NT2/D1 (cell line): ENCODE data around the gene ERICH6.

Experiments used
- DNase-seq: peaks from one replicate; pipeline ENCODE4 v3.0.0-alpha.2; 2011; ENCODE audit warnings: low read depth, low spot score
- H3K27me3 ChIP-seq: 2 replicates; pipeline ENCODE4 v1.6.0; 2011; ENCODE audit warnings: mild to moderate bottlenecking; ENCODE audit not compliant: insufficient read length, insufficient read depth
- H3K36me3 ChIP-seq: 2 replicates; pipeline ENCODE4 v1.6.1; 2011; ENCODE audit warnings: mild to moderate bottlenecking, low read length, mixed read lengths; ENCODE audit not compliant: insufficient read depth, insufficient read length
- H3K4me1 ChIP-seq: 2 replicates; pipeline ENCODE4 v1.5.1; 2011; ENCODE audit not compliant: insufficient read depth, insufficient read length
- H3K4me3 ChIP-seq: 2 replicates; pipeline ENCODE4 v1.5.1; 2011; ENCODE audit warnings: low read depth; ENCODE audit not compliant: insufficient read length
- H3K9ac ChIP-seq: 2 replicates; pipeline ENCODE4 v1.6.0; 2011; ENCODE audit warnings: low read depth; ENCODE audit not compliant: insufficient read length
- H3K9me3 ChIP-seq: 2 replicates; pipeline ENCODE4 v1.5.1; 2011; ENCODE audit warnings: mild to moderate bottlenecking, low read length; ENCODE audit not compliant: insufficient read depth
- SUZ12 ChIP-seq: IDR thresholded peaks from 2 replicates; pipeline ENCODE4 v1.6.1; 2011; ENCODE audit not compliant: insufficient read length, insufficient read depth; ENCODE audit errors: extremely low read depth
- YY1 ChIP-seq: IDR thresholded peaks from 2 replicates; pipeline ENCODE4 v1.6.1; 2011; ENCODE audit not compliant: insufficient read length, insufficient read depth
- ZNF274 ChIP-seq: IDR thresholded peaks from 2 replicates; pipeline ENCODE4 v1.6.1; 2011; ENCODE audit warnings: mild to moderate bottlenecking, low read depth, low read length

ERICH6 gene

DNA sequence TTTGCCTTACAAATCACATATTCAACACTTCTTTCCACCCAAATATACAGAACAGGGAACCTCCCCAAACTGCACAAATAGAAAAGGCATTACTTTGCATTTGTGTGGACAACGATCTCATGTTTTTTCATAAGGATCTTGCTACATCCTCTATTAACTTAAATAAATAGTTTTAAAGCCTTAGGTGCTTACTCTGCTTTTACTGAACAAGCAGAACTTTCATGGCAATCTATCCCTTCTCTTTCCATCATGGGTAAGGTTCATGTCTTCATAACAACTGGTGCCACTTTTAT, 41.1 kb upstream of the ERICH6 start:
- Histone ChIP-seq H3K36me3 (peaks cover 30% of the 10 kb centered on the region), H3K4me1 (no peaks in the 10 kb centered on the region), H3K27me3 (no peaks in the 10 kb centered on the region), H3K9me3 (no peaks in the 10 kb centered on the region), H3K4me3 (no peak overlapping the region), H3K9ac (no peak overlapping the region)
- TF ChIP-seq ZNF274: no peak
- no peak for TF ChIP-seq YY1
- TF ChIP-seq SUZ12: no peak
- no peak for DNase-seq

DNA sequence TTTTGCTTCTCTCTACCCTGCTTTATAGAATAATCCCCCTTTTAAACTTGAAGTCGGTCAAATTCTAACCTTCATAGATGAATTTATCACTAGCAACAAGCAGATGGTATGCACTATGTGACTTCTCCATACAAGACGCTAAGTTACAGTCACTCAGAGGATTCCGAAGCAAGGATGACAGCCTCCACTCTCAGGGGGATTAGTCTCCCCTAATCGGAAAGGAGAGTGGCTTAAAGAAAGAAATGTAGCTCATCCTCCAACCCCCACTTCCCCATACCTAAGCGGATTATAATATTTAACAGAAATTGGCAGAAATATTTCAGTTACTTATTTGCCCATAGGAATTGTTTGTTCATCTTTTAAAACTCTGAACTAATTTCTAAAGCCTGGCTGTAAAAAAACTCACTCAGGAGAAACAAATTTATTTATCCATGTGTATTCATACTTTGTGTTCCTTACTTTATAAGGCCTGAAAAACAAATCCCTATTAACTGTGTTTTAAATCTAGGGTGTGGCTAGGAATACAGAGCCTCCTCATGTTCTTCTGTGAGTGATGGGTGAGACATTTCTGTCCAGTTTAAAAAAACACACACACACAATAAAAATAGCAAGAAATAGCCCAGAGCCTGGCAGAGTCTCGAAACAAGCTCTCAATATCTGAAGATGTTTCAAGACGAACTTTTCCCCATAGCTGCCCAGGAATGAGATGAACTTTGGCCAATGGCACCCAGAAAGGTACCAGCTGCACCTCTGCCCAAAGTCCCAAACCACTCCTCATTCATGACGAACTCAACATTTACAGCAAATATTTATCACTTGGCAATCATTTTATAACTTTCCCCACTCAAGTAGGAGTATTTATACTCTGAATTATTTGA, 40.6 kb upstream of the ERICH6 start:
- H3K4me3 ChIP-seq: no peak overlapping the region
- no peaks in the 10 kb centered on the region for H3K4me1 ChIP-seq
- H3K9ac ChIP-seq: no peak overlapping the region
- TF ChIP-seq SUZ12 (no peak), ZNF274 (no peak), YY1 (no peak)
- no peak for DNase-seq
- H3K36me3 ChIP-seq: peaks cover 25% of the 10 kb centered on the region
- no peaks in the 10 kb centered on the region for H3K27me3 ChIP-seq
- H3K9me3 ChIP-seq: no peaks in the 10 kb centered on the region

DNA sequence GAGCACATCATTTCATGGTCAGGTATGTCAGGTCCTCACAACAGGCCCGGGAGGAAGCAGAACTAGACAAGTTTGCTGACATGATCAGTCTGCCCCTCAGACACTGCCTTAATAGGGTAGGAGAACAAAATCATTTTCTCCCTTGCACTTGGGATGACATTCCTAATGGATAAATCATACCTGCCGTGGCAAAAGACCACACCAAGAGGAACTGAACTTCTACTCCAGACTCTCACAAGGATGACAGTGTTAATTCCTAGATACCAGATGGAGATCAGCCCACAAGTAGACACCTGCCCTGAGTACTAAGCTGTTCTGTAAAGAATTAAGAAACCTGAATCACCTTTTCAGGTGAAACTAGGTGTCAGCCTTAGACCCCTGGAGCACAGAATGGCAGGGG, 39.8 kb upstream of the ERICH6 start:
- H3K9ac ChIP-seq: no peak overlapping the region
- no peaks in the 10 kb centered on the region for H3K4me1 ChIP-seq
- H3K4me3 ChIP-seq: no peak overlapping the region
- TF ChIP-seq YY1 (no peak), ZNF274 (no peak), SUZ12 (no peak)
- H3K36me3 ChIP-seq: peaks cover 24% of the 10 kb centered on the region
- no peaks in the 10 kb centered on the region for H3K9me3 ChIP-seq
- no peaks in the 10 kb centered on the region for H3K27me3 ChIP-seq
- no peak for DNase-seq

DNA sequence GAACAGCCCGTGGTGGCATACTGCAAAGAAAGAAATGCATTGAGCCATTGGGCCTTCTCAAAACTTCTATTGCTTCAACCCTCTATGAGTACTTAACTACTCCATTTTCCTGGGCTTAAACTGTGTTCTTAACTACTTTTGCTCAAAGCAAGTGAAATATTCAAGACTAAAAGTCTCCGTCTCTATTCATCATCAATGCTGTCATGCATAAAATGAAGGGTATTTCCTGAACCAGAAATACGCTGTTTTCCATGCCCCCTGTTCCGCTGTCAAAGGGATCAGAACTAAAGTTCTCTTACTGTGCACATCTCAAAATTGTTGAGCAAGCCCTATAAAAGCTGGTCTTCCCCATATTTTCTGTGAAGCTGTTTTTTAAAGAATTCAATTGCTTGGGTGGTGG, 39.0 kb upstream of the ERICH6 start:
- Histone ChIP-seq H3K4me1 (no peaks in the 10 kb centered on the region), H3K27me3 (no peaks in the 10 kb centered on the region), H3K4me3 (no peak overlapping the region), H3K9me3 (no peaks in the 10 kb centered on the region), H3K36me3 (peaks cover 24% of the 10 kb centered on the region), H3K9ac (no peak overlapping the region)
- DNase-seq: no peak
- no peak for TF ChIP-seq SUZ12
- no peak for TF ChIP-seq ZNF274
- TF ChIP-seq YY1: no peak

DNA sequence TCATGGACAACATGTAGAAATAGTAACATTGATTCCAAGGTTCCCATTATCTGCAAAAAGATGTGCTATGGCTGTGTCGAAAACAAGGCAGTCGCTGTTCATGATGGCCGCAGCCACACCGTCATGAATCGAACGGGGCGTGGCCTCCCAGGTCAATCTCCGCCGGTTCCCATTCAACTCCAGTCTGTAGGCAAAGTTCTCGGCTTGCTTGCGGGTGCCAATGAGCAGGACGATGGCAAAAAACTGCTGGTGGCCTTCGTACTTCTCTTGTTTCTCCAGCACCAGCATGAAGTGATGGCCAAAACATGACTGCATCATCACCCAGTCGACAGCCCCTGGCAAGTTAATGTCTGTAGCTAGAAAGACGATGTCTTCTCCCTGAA, 38.4 kb upstream of the ERICH6 start:
- Histone ChIP-seq H3K36me3 (peaks cover 24% of the 10 kb centered on the region), H3K27me3 (no peaks in the 10 kb centered on the region), H3K9ac (no peak overlapping the region), H3K4me3 (no peak overlapping the region), H3K4me1 (no peaks in the 10 kb centered on the region), H3K9me3 (no peaks in the 10 kb centered on the region)
- DNase-seq: no peak
- TF ChIP-seq YY1 (no peak), ZNF274 (no peak), SUZ12 (no peak)

DNA sequence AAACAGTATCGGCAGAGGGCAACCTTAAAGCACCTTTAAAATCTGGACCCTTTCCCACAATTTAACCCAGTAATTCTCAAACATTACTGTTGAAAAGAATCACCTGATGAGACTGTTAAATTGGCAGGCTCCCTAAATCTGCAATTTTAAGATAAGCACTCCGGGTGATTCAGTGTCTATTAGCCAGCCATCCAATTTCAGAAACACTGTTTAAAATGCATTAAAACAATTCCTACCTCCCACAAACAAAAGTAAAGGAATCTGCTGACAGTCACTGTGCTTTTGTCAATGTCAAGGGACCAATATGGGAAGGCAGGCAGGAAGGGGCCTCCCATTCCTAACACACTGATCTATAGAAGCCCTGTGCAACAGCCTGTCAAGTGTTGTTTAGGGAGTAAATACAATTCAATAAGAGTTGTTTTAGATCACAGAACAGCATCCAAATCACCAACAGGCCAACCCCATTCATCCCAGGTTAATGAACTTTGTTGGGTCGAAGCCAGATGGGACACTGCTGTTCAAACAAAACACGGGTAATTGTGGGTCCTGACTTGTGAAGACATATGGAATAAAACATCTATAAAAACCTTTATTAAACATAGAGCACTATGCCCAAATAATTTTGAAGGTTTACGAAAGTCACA, 37.9 kb upstream of the ERICH6 start:
- no peak overlapping the region for H3K9ac ChIP-seq
- H3K9me3 ChIP-seq: no peaks in the 10 kb centered on the region
- peaks cover 23% of the 10 kb centered on the region for H3K36me3 ChIP-seq
- TF ChIP-seq YY1 (no peak), ZNF274 (no peak), SUZ12 (no peak)
- H3K4me3 ChIP-seq: no peak overlapping the region
- H3K4me1 ChIP-seq: peaks cover 2% of the 10 kb centered on the region
- H3K27me3 ChIP-seq: no peaks in the 10 kb centered on the region
- DNase-seq: no peak

DNA sequence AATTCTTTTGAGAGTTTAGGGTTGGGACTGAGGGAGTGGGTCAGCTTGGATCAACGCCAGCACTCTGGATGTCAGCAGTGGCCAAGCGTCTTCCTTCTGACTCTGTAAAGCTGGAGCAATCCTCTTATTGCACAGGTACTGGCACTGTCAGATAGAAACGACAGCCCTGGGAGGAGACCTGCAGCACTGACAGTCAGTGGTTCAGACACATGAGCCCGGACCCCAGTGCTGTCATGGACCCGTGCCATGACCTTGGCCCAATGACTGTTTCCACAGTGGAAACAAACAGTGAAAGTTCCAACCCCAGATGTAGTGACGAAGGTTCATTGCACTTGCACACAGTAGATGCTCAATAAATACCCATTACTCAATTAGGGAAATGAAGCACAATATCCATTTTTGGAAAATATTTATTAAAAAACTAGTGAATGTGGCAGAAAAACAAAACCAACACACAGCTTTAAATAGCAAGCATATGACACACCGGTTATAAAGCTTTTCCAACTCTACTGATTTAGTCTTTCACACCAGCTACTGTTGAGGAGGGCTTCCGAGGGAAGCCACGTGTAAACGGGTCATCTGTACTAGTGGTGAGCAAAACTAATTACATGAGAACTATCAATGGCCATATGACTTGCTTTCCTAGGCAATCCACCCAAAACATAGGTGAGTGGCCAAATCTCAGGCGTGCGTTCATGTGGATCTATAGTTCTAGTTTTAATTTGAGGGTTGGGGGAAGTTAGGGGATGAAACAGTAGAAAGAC, 37.2 kb upstream of the ERICH6 start:
- Histone ChIP-seq H3K4me3 (no peak overlapping the region), H3K4me1 (peaks cover 4% of the 10 kb centered on the region), H3K36me3 (peaks cover 21% of the 10 kb centered on the region), H3K9ac (no peak overlapping the region), H3K27me3 (no peaks in the 10 kb centered on the region), H3K9me3 (no peaks in the 10 kb centered on the region)
- no peak for DNase-seq
- TF ChIP-seq YY1: no peak
- no peak for TF ChIP-seq ZNF274
- TF ChIP-seq SUZ12: no peak
